Astrocyte (in vitro differentiated cells and primary cell): ENCODE results near the gene ETV4. TPM values are rescaled to one million over a fixed set of nuclear protein-coding genes. Genes with fewer than 3 reads are reported as not detected.
A peak's percentile ranks its signal among the peaks of the same experiment; 100 is the strongest.

Experiments used
- DNase-seq: peaks from one replicate; pipeline ENCODE4 v3.0.0-alpha.2; 2010; ENCODE audit warnings: low read depth
- FAIRE-seq: peaks from 2 replicates; lab custom pipeline; 2011; peaks lifted over from hg19 to GRCh38; lab: Jason Lieb, UNC
- H2AFZ ChIP-seq: 2 replicates; pipeline ENCODE4 v1.6.0; 2012; ENCODE audit warnings: low read depth, low read length, inconsistent platforms
- H3K27ac ChIP-seq: 2 replicates; pipeline ENCODE4 v1.5.1; 2011; ENCODE audit warnings: low read depth, low read length, inconsistent platforms
- H3K27me3 ChIP-seq: 2 replicates; pipeline ENCODE4 v1.6.0; 2011; ENCODE audit warnings: low read length, inconsistent platforms; ENCODE audit not compliant: insufficient read depth
- H3K36me3 ChIP-seq: 2 replicates; pipeline ENCODE4 v1.5.1; 2011; ENCODE audit warnings: low read length, inconsistent platforms; ENCODE audit not compliant: insufficient read depth
- H3K4me1 ChIP-seq: 2 replicates; pipeline ENCODE4 v1.5.1; 2011; ENCODE audit warnings: low read length, inconsistent platforms; ENCODE audit not compliant: insufficient read depth
- H3K4me2 ChIP-seq: 2 replicates; pipeline ENCODE4 v1.6.0; 2012; ENCODE audit warnings: low read length, inconsistent platforms
- H3K4me3 ChIP-seq: 2 replicates; pipeline ENCODE4 v1.5.1; 2011; ENCODE audit warnings: low read depth, mild to moderate bottlenecking, low read length, inconsistent platforms; ENCODE audit not compliant: insufficient read depth
- H3K79me2 ChIP-seq: 2 replicates; pipeline ENCODE4 v1.6.0; 2012; ENCODE audit warnings: mild to moderate bottlenecking, low read length, inconsistent platforms; ENCODE audit not compliant: insufficient read depth
- H3K9ac ChIP-seq: 2 replicates; pipeline ENCODE4 v1.6.0; 2012; ENCODE audit warnings: mild to moderate bottlenecking, low read length, inconsistent platforms
- H3K9me3 ChIP-seq: 2 replicates; pipeline ENCODE4 v1.5.1; 2012; ENCODE audit warnings: low read depth, mild to moderate bottlenecking, low read length, inconsistent platforms; ENCODE audit not compliant: insufficient read depth
- H4K20me1 ChIP-seq: 2 replicates; pipeline ENCODE4 v1.6.0; 2012; ENCODE audit warnings: low read length, inconsistent platforms; ENCODE audit not compliant: insufficient read depth
- H3K27ac Mint-ChIP-seq: one replicate; pipeline ENCODE4 v1.8.0; 2021; ENCODE audit warnings: mild to moderate bottlenecking, mixed read lengths; ENCODE audit not compliant: unreplicated experiment
- H3K27me3 Mint-ChIP-seq: one replicate; pipeline ENCODE4 v1.8.0; 2021; ENCODE audit warnings: low read depth, mixed read lengths; ENCODE audit not compliant: unreplicated experiment
- H3K36me3 Mint-ChIP-seq: one replicate; pipeline ENCODE4 v1.8.0; 2021; ENCODE audit warnings: low read depth, mixed read lengths; ENCODE audit not compliant: unreplicated experiment
- H3K4me1 Mint-ChIP-seq: one replicate; pipeline ENCODE4 v1.8.0; 2021; ENCODE audit warnings: low read depth, mixed read lengths; ENCODE audit not compliant: unreplicated experiment
- H3K4me3 Mint-ChIP-seq: one replicate; pipeline ENCODE4 v1.8.0; 2021; ENCODE audit warnings: mild to moderate bottlenecking, moderate library complexity, mixed read lengths; ENCODE audit not compliant: unreplicated experiment
- H3K9me3 Mint-ChIP-seq: one replicate; pipeline ENCODE4 v1.8.0; 2021; ENCODE audit warnings: mild to moderate bottlenecking, mixed read lengths; ENCODE audit not compliant: unreplicated experiment
- EZH2 ChIP-seq: IDR thresholded peaks from 2 replicates; pipeline ENCODE4 v1.6.1; 2012; ENCODE audit warnings: mild to moderate bottlenecking, low read length, inconsistent platforms; ENCODE audit not compliant: insufficient read depth
- total RNA-seq: library from RNA; stranded (reverse); gene quantifications from 2 replicates; pipeline ENCODE4 v1.2.1, GENCODE V29; 2021
- TF ChIP-seq, protein P1 (sequence below): IDR thresholded peaks from 2 replicates; pipeline ENCODE4 v1.5.1; 2011; ENCODE audit warnings: low read depth, mild to moderate bottlenecking, inconsistent platforms, low read length, moderate library complexity; ENCODE audit not compliant: insufficient read depth

ETV4 gene
- total RNA-seq, 1 donor from 2014 or later: 11.4 TPM

DNA sequence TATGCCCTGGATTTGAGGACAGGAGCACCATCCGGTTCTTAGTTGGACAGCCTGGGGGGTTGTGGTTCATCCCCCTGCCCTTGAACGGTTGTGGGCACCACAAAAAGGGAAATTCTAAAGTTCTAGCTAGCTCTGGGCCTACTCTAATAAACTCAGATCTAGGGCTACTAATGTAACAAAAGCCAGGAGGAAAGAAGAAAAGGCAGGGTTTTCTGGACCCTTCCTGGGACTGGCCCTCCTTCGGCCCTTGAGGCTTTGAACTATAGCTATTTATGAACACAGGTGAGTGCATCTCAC lies 15.1 kb downstream of the ETV4 start:
- Mint-ChIP-seq H3K9me3 (no peaks in the 10 kb centered on the region), H3K4me3 (peak overlapping the region; percentile 66), H3K4me1 (peaks cover 29% of the 10 kb centered on the region), H3K27me3 (no peaks in the 10 kb centered on the region), H3K27ac (peak overlapping the region; percentile 89), H3K36me3 (peaks cover 5% of the 10 kb centered on the region)
- H3K9ac ChIP-seq: peak overlapping the region; percentile 69
- no peaks in the 10 kb centered on the region for H3K79me2 ChIP-seq
- TF ChIP-seq, protein P1, sequence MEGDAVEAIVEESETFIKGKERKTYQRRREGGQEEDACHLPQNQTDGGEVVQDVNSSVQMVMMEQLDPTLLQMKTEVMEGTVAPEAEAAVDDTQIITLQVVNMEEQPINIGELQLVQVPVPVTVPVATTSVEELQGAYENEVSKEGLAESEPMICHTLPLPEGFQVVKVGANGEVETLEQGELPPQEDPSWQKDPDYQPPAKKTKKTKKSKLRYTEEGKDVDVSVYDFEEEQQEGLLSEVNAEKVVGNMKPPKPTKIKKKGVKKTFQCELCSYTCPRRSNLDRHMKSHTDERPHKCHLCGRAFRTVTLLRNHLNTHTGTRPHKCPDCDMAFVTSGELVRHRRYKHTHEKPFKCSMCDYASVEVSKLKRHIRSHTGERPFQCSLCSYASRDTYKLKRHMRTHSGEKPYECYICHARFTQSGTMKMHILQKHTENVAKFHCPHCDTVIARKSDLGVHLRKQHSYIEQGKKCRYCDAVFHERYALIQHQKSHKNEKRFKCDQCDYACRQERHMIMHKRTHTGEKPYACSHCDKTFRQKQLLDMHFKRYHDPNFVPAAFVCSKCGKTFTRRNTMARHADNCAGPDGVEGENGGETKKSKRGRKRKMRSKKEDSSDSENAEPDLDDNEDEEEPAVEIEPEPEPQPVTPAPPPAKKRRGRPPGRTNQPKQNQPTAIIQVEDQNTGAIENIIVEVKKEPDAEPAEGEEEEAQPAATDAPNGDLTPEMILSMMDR: no peak
- TF ChIP-seq EZH2: no peak
- H2AFZ ChIP-seq: peak overlapping the region; percentile 83
- no peaks in the 10 kb centered on the region for H3K9me3 ChIP-seq
- H3K27me3 ChIP-seq: no peaks in the 10 kb centered on the region
- no peak for DNase-seq
- peak overlapping the region; percentile 74 for H3K27ac ChIP-seq
- no peak overlapping the region for H3K4me3 ChIP-seq
- H3K4me1 ChIP-seq: peaks cover 22% of the 10 kb centered on the region
- peaks cover 4% of the 10 kb centered on the region for H3K36me3 ChIP-seq
- H3K4me2 ChIP-seq: peak overlapping the region; percentile 87
- no peak for FAIRE-seq
- H4K20me1 ChIP-seq: no peaks in the 10 kb centered on the region

DNA sequence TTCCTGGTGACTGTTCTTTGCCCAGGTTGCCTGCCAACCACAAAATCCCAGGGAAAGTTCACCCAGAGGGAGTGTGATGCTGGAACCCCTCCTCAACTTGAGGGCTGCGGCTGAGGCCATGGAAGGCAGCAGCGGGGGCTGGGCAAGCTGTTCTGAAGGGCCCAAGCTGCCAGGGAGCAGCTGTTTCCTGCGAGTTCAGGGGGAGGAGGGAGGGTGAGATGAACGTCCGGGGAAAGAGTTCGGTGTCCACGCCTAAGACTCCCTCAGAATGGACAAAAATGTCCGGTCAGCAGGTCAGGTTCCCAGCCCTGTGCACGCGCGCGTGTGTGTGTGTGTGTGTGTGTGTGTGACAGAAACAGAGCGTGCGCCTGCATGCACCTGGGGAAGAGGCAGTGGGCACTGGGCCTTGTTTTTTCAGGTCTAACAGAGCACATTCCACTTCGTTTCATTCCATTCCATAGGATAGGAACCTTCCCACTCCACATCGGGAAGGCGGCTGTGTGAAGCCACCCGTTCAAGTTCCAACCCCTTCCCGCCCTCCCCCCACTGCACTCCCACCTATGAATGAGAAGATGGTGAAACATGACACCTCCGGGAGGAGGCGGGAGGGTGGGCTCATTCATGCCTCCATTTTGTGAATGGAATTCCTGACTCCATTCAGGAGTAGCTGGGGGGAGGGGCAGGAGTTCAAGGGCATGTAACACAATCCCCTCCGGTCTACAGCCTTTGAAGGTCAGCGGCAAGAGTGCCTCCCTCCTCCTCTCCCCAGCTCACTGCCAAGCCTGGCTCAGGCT lies 15.7 kb downstream of the ETV4 start:
- peak overlapping the region; percentile 74 for H3K27ac ChIP-seq
- Mint-ChIP-seq H3K4me1 (peaks cover 31% of the 10 kb centered on the region), H3K27me3 (no peaks in the 10 kb centered on the region), H3K27ac (peak overlapping the region; percentile 89), H3K4me3 (peak overlapping the region; percentile 66), H3K9me3 (no peaks in the 10 kb centered on the region), H3K36me3 (peaks cover 5% of the 10 kb centered on the region)
- no peaks in the 10 kb centered on the region for H3K9me3 ChIP-seq
- no peak for FAIRE-seq
- peak overlapping the region; percentile 45 for H3K4me3 ChIP-seq
- H3K36me3 ChIP-seq: peaks cover 4% of the 10 kb centered on the region
- H3K4me2 ChIP-seq: peak overlapping the region; percentile 87
- DNase-seq: peak; percentile 91
- H3K9ac ChIP-seq: peak overlapping the region; percentile 69
- peaks cover 20% of the 10 kb centered on the region for H3K4me1 ChIP-seq
- no peaks in the 10 kb centered on the region for H3K27me3 ChIP-seq
- H4K20me1 ChIP-seq: peaks cover 1% of the 10 kb centered on the region
- peak overlapping the region; percentile 83 for H2AFZ ChIP-seq
- no peak for TF ChIP-seq EZH2
- TF ChIP-seq, protein P1: no peak
- no peaks in the 10 kb centered on the region for H3K79me2 ChIP-seq

DNA sequence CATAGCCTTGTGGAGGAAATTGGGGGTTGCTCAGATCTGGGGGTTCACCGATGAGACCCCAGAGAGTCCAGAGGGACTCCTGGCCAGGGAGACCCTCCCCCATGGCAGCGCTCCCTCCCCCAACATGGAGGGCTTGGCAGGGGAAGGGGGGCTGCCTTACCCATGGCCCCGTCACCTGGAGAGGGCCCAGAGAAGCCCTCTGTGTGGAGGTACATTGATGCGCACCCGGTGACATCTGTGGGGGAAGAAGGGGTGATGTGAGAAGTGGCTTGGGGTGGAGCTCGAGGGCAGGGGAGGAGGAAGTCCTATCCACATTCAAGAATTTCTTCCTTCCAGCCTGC lies 16.2 kb downstream of the ETV4 start:
- Mint-ChIP-seq H3K4me3 (peak overlapping the region; percentile 57), H3K36me3 (peaks cover 7% of the 10 kb centered on the region), H3K27ac (peak overlapping the region; percentile 89), H3K4me1 (peaks cover 37% of the 10 kb centered on the region), H3K27me3 (no peaks in the 10 kb centered on the region), H3K9me3 (no peaks in the 10 kb centered on the region)
- no peaks in the 10 kb centered on the region for H3K9me3 ChIP-seq
- no peak for DNase-seq
- H3K27me3 ChIP-seq: no peaks in the 10 kb centered on the region
- no peaks in the 10 kb centered on the region for H3K79me2 ChIP-seq
- H3K27ac ChIP-seq: peak overlapping the region; percentile 74
- H3K4me3 ChIP-seq: peak overlapping the region; percentile 45
- peak overlapping the region; percentile 83 for H2AFZ ChIP-seq
- H3K4me2 ChIP-seq: peak overlapping the region; percentile 87
- TF ChIP-seq EZH2: no peak
- TF ChIP-seq, protein P1: no peak
- H4K20me1 ChIP-seq: peaks cover 3% of the 10 kb centered on the region
- FAIRE-seq: no peak
- H3K36me3 ChIP-seq: peaks cover 4% of the 10 kb centered on the region
- H3K9ac ChIP-seq: peak overlapping the region; percentile 69
- H3K4me1 ChIP-seq: peaks cover 21% of the 10 kb centered on the region
